Trophoblast cell (in vitro differentiated cells and primary cell): ENCODE measurements around the gene LZTS3.

Source experiments
- DNase-seq, 2 donors: peaks; one replicate each; pipeline ENCODE4 v3.0.0-alpha.2; 2016
- H2AFZ ChIP-seq: 2 replicates; pipeline ENCODE4 v1.6.1; 2013; ENCODE audit warnings: low read length, moderate library complexity, mild to moderate bottlenecking; ENCODE audit not compliant: insufficient read depth, poor library complexity
- H2AK5ac ChIP-seq: 2 replicates; pipeline ENCODE4 v1.6.1; 2013; ENCODE audit warnings: mild to moderate bottlenecking, low read length
- H2BK120ac ChIP-seq: 2 replicates; pipeline ENCODE4 v1.6.1; 2013; ENCODE audit warnings: low read length, mild to moderate bottlenecking, moderate library complexity; ENCODE audit not compliant: insufficient read depth, poor library complexity
- H2BK12ac ChIP-seq: 2 replicates; pipeline ENCODE4 v1.6.1; 2013; ENCODE audit warnings: mild to moderate bottlenecking, low read length, moderate library complexity
- H2BK5ac ChIP-seq: 2 replicates; pipeline ENCODE4 v1.6.1; 2013; ENCODE audit warnings: low read length, low read depth, moderate library complexity, mild to moderate bottlenecking; ENCODE audit not compliant: poor library complexity
- H3K14ac ChIP-seq: 2 replicates; pipeline ENCODE4 v1.6.1; 2013; ENCODE audit warnings: mild to moderate bottlenecking, low read length
- H3K18ac ChIP-seq: 2 replicates; pipeline ENCODE4 v1.6.1; 2013; ENCODE audit warnings: mild to moderate bottlenecking, low read length
- H3K23ac ChIP-seq: 2 replicates; pipeline ENCODE4 v1.6.1; 2013; ENCODE audit warnings: low read length
- H3K27ac ChIP-seq: 2 replicates; pipeline ENCODE4 v1.5.1; 2013; ENCODE audit warnings: low read depth, mild to moderate bottlenecking, inconsistent platforms, low read length, moderate library complexity
- H3K27me3 ChIP-seq: 2 replicates; pipeline ENCODE4 v1.6.1; 2013; ENCODE audit warnings: inconsistent platforms, mild to moderate bottlenecking, low read length, moderate library complexity; ENCODE audit not compliant: insufficient read depth
- H3K36me3 ChIP-seq, 2 experiments: 1 replicate in 1 of 2; 2 replicates in 1 of 2; pipeline ENCODE4 v1.6.1; 2013; ENCODE audit warnings: low read length in 2 of 2, mild to moderate bottlenecking in 2 of 2, moderate library complexity in 1 of 2; ENCODE audit not compliant: insufficient read depth in 2 of 2, control insufficient read depth in 1 of 2
- H3K4ac ChIP-seq: 2 replicates; pipeline ENCODE4 v1.6.1; 2013; ENCODE audit warnings: low read depth, mild to moderate bottlenecking, low read length, moderate library complexity
- H3K4me1 ChIP-seq, 2 experiments: 1 replicate in 1 of 2; 2 replicates in 1 of 2; pipeline ENCODE4 v1.6.1; 2013; ENCODE audit warnings: low read length in 2 of 2, mild to moderate bottlenecking in 2 of 2, moderate library complexity in 1 of 2; ENCODE audit not compliant: insufficient read depth in 2 of 2, control insufficient read depth in 1 of 2
- H3K4me2 ChIP-seq: 2 replicates; pipeline ENCODE4 v1.6.1; 2013; ENCODE audit warnings: inconsistent platforms, mild to moderate bottlenecking, low read length, moderate library complexity
- H3K4me3 ChIP-seq: 2 replicates; pipeline ENCODE4 v1.5.1; 2013; ENCODE audit warnings: mild to moderate bottlenecking, low read depth, low read length, inconsistent platforms
- H3K79me1 ChIP-seq: one replicate; pipeline ENCODE4 v1.6.1; 2013; ENCODE audit warnings: low read length
- H3K79me2 ChIP-seq: 2 replicates; pipeline ENCODE4 v1.6.1; 2013; ENCODE audit warnings: low read length, mild to moderate bottlenecking; ENCODE audit not compliant: control insufficient read depth, insufficient read depth, poor library complexity
- H3K9ac ChIP-seq: 2 replicates; pipeline ENCODE4 v1.6.1; 2013; ENCODE audit warnings: mild to moderate bottlenecking, low read length
- H3K9me3 ChIP-seq: 2 replicates; pipeline ENCODE4 v1.6.1; 2013; ENCODE audit warnings: low read depth, mild to moderate bottlenecking, control low read depth, inconsistent platforms, low read length; ENCODE audit not compliant: insufficient read depth
- H4K12ac ChIP-seq: 2 replicates; pipeline ENCODE4 v1.6.1; 2013; ENCODE audit warnings: low read depth, mild to moderate bottlenecking, low read length, moderate library complexity
- H4K8ac ChIP-seq: 2 replicates; pipeline ENCODE4 v1.6.1; 2013; ENCODE audit warnings: low read depth, mild to moderate bottlenecking, low read length, moderate library complexity
- H4K91ac ChIP-seq: one replicate; pipeline ENCODE4 v1.6.1; 2013; ENCODE audit warnings: low read depth, mild to moderate bottlenecking, low read length, moderate library complexity
- WGBS: extraction: QIAGEN DNeasy Blood & Tissue Kit; methylation state at CpG from one replicate; pipeline ENCODE4 v1.1.7; 2013; ENCODE audit warnings: missing lambda C conversion rate; ENCODE audit not compliant: insufficient read length, insufficient coverage; ENCODE audit errors: extremely low coverage; 5-methylcytosine and 5-hydroxymethylcytosine counted together

LZTS3 gene

GRCh38 chr20:3193806-3194616 is 20.7 kb upstream of the LZTS3 start:
- no peaks in the 10 kb centered on the region for H3K79me1 ChIP-seq
- no peak overlapping the region for H3K4me3 ChIP-seq
- peaks cover 4% of the 10 kb centered on the region for H3K9me3 ChIP-seq
- no peak overlapping the region for H4K12ac ChIP-seq
- no peak overlapping the region for H3K27ac ChIP-seq
- no peak overlapping the region for H3K4ac ChIP-seq
- H3K18ac ChIP-seq: no peak overlapping the region
- H2AK5ac ChIP-seq: no peak overlapping the region
- no peak overlapping the region for H2BK120ac ChIP-seq
- WGBS: no CpG with 5 or more reads among the region's 14 CpGs
- peaks cover 59 to 66% of the 10 kb centered on the region in 2 experiments for H3K36me3 ChIP-seq
- H4K8ac ChIP-seq: no peak overlapping the region
- no peaks in the 10 kb centered on the region for H3K27me3 ChIP-seq
- no peak overlapping the region for H2AFZ ChIP-seq
- H3K4me1 ChIP-seq: no peaks in the 10 kb centered on the region
- H3K79me2 ChIP-seq: no peaks in the 10 kb centered on the region
- H3K14ac ChIP-seq: no peak overlapping the region
- H3K4me2 ChIP-seq: no peak overlapping the region
- no peak overlapping the region for H4K91ac ChIP-seq
- H2BK5ac ChIP-seq: no peak overlapping the region
- H2BK12ac ChIP-seq: no peak overlapping the region
- no peak for DNase-seq
- H3K9ac ChIP-seq: no peak overlapping the region
- H3K23ac ChIP-seq: no peak overlapping the region

- no CpG with 5 or more reads among the region's 18 CpGs for WGBS
- Histone ChIP-seq H3K18ac (no peak overlapping the region), H3K79me2 (no peaks in the 10 kb centered on the region), H3K4me2 (no peak overlapping the region), H3K27me3 (no peaks in the 10 kb centered on the region), H3K4ac (no peak overlapping the region), H2BK5ac (no peak overlapping the region), H2AK5ac (no peak overlapping the region), H3K4me1 (no peaks in the 10 kb centered on the region), H2BK12ac (no peak overlapping the region), H3K36me3 (peaks cover 59 to 63% of the 10 kb centered on the region in 2 experiments), H3K9me3 (peaks cover 4% of the 10 kb centered on the region), H3K14ac (no peak overlapping the region), H4K8ac (no peak overlapping the region), H3K4me3 (no peak overlapping the region), H2AFZ (no peak overlapping the region), H3K23ac (no peak overlapping the region), H4K12ac (no peak overlapping the region), H2BK120ac (no peak overlapping the region), H4K91ac (no peak overlapping the region), H3K27ac (no peak overlapping the region), H3K79me1 (no peaks in the 10 kb centered on the region), H3K9ac (no peak overlapping the region)
- DNase-seq: no peak
These were observed 19.1 kb upstream of the LZTS3 start for GRCh38 chr20:3192226-3193015.

- Histone ChIP-seq H3K27me3 (no peaks in the 10 kb centered on the region), H3K4ac (no peak overlapping the region), H3K79me2 (no peaks in the 10 kb centered on the region), H3K18ac (no peak overlapping the region), H3K9me3 (peaks cover 4% of the 10 kb centered on the region), H3K27ac (no peak overlapping the region), H3K23ac (no peak overlapping the region), H4K91ac (no peak overlapping the region), H3K4me1 (no peaks in the 10 kb centered on the region), H3K4me3 (no peak overlapping the region), H2AFZ (no peak overlapping the region), H4K12ac (no peak overlapping the region), H3K36me3 (peaks cover 55 to 60% of the 10 kb centered on the region in 2 experiments), H3K9ac (no peak overlapping the region), H3K79me1 (no peaks in the 10 kb centered on the region), H4K8ac (no peak overlapping the region), H3K14ac (no peak overlapping the region), H2BK12ac (no peak overlapping the region), H2AK5ac (no peak overlapping the region), H3K4me2 (no peak overlapping the region), H2BK5ac (no peak overlapping the region), H2BK120ac (no peak overlapping the region)
- DNase-seq: no peak
- WGBS: no CpG with 5 or more reads among the region's 14 CpGs
These were observed 17.3 kb upstream of the LZTS3 start for GRCh38 chr20:3190681-3191111.

GRCh38 chr20:3189561-3190131 is 16.3 kb upstream of the LZTS3 start:
- Histone ChIP-seq H3K4me1 (no peaks in the 10 kb centered on the region), H2AK5ac (no peak overlapping the region), H3K4me2 (no peak overlapping the region), H4K8ac (no peak overlapping the region), H3K4me3 (no peak overlapping the region), H3K27ac (no peak overlapping the region), H2BK12ac (no peak overlapping the region), H2AFZ (no peak overlapping the region), H3K9ac (no peak overlapping the region), H4K91ac (no peak overlapping the region), H3K79me2 (no peaks in the 10 kb centered on the region), H3K23ac (no peak overlapping the region), H3K36me3 (peaks cover 45 to 50% of the 10 kb centered on the region in 2 experiments), H3K79me1 (no peaks in the 10 kb centered on the region), H4K12ac (no peak overlapping the region), H3K4ac (no peak overlapping the region), H2BK5ac (no peak overlapping the region), H2BK120ac (no peak overlapping the region), H3K14ac (no peak overlapping the region), H3K18ac (no peak overlapping the region), H3K27me3 (no peaks in the 10 kb centered on the region), H3K9me3 (peaks cover 4% of the 10 kb centered on the region)
- WGBS: no CpG with 5 or more reads among the region's 4 CpGs
- DNase-seq: no peak
